A549 (cell line): ENCODE measurements around the gene BNC1. TPM values are rescaled to one million over a fixed set of nuclear protein-coding genes. Genes with fewer than 3 reads are reported as not detected.

ENCODE experiments used
- ATAC-seq, 2 experiments: fragments of 200-7000 bp in 1 of 2; fragments of >200 bp in 1 of 2; cut with Nextera tagmentation in 1 of 2; cut with Tn5 transposase in 1 of 2; 3 replicates each; pipeline versions ENCODE4 v1.8.0 to v1.9.1; 2018 to 2020; ENCODE audit warnings: mild to moderate bottlenecking in 1 of 2, moderate library complexity in 1 of 2
- CTCF ChIA-PET: fragments of 300-600 bp; sonication (Branson Sonifier 250); formaldehyde crosslinking; extraction: SDS; loops from one replicate; lab custom pipeline; 2021; ENCODE audit warnings: antibody characterized with exemption, inconsistent platforms; lab: Yijun Ruan, JAX
- POLR2A ChIA-PET: fragments of 350-600 bp; formaldehyde crosslinking; extraction: SDS; loops from one replicate; lab custom pipeline; 2021; ENCODE audit warnings: antibody characterized with exemption, inconsistent platforms; lab: Yijun Ruan, JAX
- DNase-seq, 2 experiments: peaks; one replicate each; pipeline versions ENCODE4 v3.0.0 to v3.0.0-alpha.2; 2011 to 2016; ENCODE audit warnings: low read depth in 1 of 2, low spot score in 1 of 2
- FAIRE-seq: peaks from 2 replicates; lab custom pipeline; 2011; peaks lifted over from hg19 to GRCh38; lab: Jason Lieb, UNC
- H3K27ac ChIP-seq, 2 experiments: fragments of >200 bp; sonication (Bioruptor Twin); formaldehyde crosslinking; 3 replicates each; pipeline ENCODE4 v1.5.1; 2016 to 2017
- H3K4me1 ChIP-seq: fragments of >200 bp; sonication (Bioruptor Twin); formaldehyde crosslinking; 3 replicates; pipeline ENCODE4 v1.6.1; 2016
- H3K4me2 ChIP-seq: fragments of >200 bp; sonication (Bioruptor Twin); formaldehyde crosslinking; 3 replicates; pipeline ENCODE4 v1.6.1; 2016
- H3K4me3 ChIP-seq: fragments of >200 bp; sonication (Bioruptor Twin); formaldehyde crosslinking; 3 replicates; pipeline ENCODE4 v1.5.1; 2016
- H3K9me3 ChIP-seq: fragments of >200 bp; sonication (Bioruptor Twin); formaldehyde crosslinking; 3 replicates; pipeline ENCODE4 v1.6.1; 2016
- ATOH8 ChIP-seq: fragments of 250-450 bp; sonication (Bioruptor Pico); IDR thresholded peaks from 2 replicates; pipeline ENCODE4 v1.5.0; 2020; ENCODE audit warnings: low read depth, mild to moderate bottlenecking, moderate library complexity
- BCL3 ChIP-seq: fragments of >200 bp; sonication (Bioruptor Twin); formaldehyde crosslinking; IDR thresholded peaks from 3 replicates; pipeline ENCODE4 v1.6.1; 2016
- CHD4 ChIP-seq: fragments of 200-600 bp; sonication (generic); IDR thresholded peaks from 2 replicates; pipeline ENCODE4 v1.6.1; 2016; ENCODE audit warnings: antibody characterized with exemption, mild to moderate bottlenecking, borderline replicate concordance
- CTCF ChIP-seq: fragments of >200 bp; sonication (Bioruptor Twin); formaldehyde crosslinking; IDR thresholded peaks from 3 replicates; pipeline ENCODE4 v1.5.1; 2016
- E2F6 ChIP-seq: IDR thresholded peaks from 2 replicates; pipeline ENCODE4 v1.6.1; 2012; ENCODE audit warnings: low read depth, borderline replicate concordance
- EHMT2 ChIP-seq: fragments of 200-600 bp; sonication (generic); IDR thresholded peaks from 2 replicates; pipeline ENCODE4 v1.6.1; 2016; ENCODE audit warnings: antibody characterized with exemption, low read depth, mild to moderate bottlenecking, moderate library complexity
- ELK1 ChIP-seq: fragments of 150-350 bp; IDR thresholded peaks from 2 replicates; pipeline ENCODE4 v1.6.1; 2014; ENCODE audit warnings: low read depth, mild to moderate bottlenecking, low read length
- ESRRA ChIP-seq: fragments of 150-350 bp; IDR thresholded peaks from 2 replicates; pipeline ENCODE4 v1.6.1; 2014; ENCODE audit warnings: mild to moderate bottlenecking, low read length, borderline replicate concordance
- FOSB ChIP-seq: fragments of 250-450 bp; sonication (Bioruptor Pico); IDR thresholded peaks from 2 replicates; pipeline ENCODE4 v1.5.0; 2020; ENCODE audit warnings: mild to moderate bottlenecking, moderate library complexity
- FOSL2 ChIP-seq, 2 experiments: fragments of 450-650 bp in 1 of 2; fragments of >200 bp in 1 of 2; sonication (Bioruptor Twin) in 1 of 2; formaldehyde crosslinking; IDR thresholded peaks; 2 replicates each; pipeline versions ENCODE4 v1.5.0 to v1.6.1; 2016 to 2020; ENCODE audit warnings: mild to moderate bottlenecking in 1 of 2, moderate library complexity in 1 of 2
- GATA3 ChIP-seq: IDR thresholded peaks from 2 replicates; pipeline ENCODE4 v1.6.1; 2012; ENCODE audit warnings: borderline replicate concordance
- JUN ChIP-seq, 2 experiments: fragments of >200 bp; sonication (Bioruptor Twin); formaldehyde crosslinking; IDR thresholded peaks; 2 replicates in 1 of 2; 3 replicates in 1 of 2; pipeline ENCODE4 v1.6.1; 2016 to 2017
- KDM1A ChIP-seq: fragments of 200-600 bp; sonication (generic); IDR thresholded peaks from 2 replicates; pipeline ENCODE4 v1.6.1; 2016; ENCODE audit warnings: low read depth, mild to moderate bottlenecking
- MAFK ChIP-seq: fragments of 450-650 bp; IDR thresholded peaks from 2 replicates; pipeline ENCODE4 v1.6.1; 2014; ENCODE audit not compliant: partially characterized antibody
- MAX ChIP-seq: IDR thresholded peaks from 2 replicates; pipeline ENCODE4 v1.6.1; 2012
- TFCP2L1 ChIP-seq: fragments of 250-450 bp; sonication (Bioruptor Pico); IDR thresholded peaks from 2 replicates; pipeline ENCODE4 v1.5.0; 2021; ENCODE audit warnings: mild to moderate bottlenecking
- TP53 ChIP-seq: fragments of 250-450 bp; sonication (Bioruptor Pico); IDR thresholded peaks from 2 replicates; pipeline ENCODE4 v1.5.0; 2021; ENCODE audit warnings: mild to moderate bottlenecking, moderate library complexity
- USF2 ChIP-seq: fragments of 450-650 bp; IDR thresholded peaks from 2 replicates; pipeline ENCODE4 v1.6.1; 2014; ENCODE audit warnings: antibody characterized with exemption
- ZSCAN20 ChIP-seq: fragments of 250-450 bp; sonication (Bioruptor Pico); IDR thresholded peaks from 2 replicates; pipeline ENCODE4 v1.8.0; 2022; ENCODE audit warnings: mild to moderate bottlenecking, moderate library complexity
- WGBS: methylation state at CpG from one replicate; pipeline ENCODE4 v1.1.6; 2017; ENCODE audit errors: missing lambda C conversion rate; 5-methylcytosine and 5-hydroxymethylcytosine counted together
- polyA plus RNA-seq, 4 experiments: library from polyadenylated mRNA; depleted of rRNA in 3 of 4; stranded (reverse); fragments of >200 nt; fragmentation: RNase III in 1 of 4; extraction: RNeasy Plus Mini Kit Qiagen cat#74134 plus additional on column Dnase treatment in 1 of 4; gene quantifications; 2 replicates in 3 of 4; 3 replicates in 1 of 4; pipeline ENCODE4 v1.2.3, GENCODE V29; 2011 to 2017

The BNC1 gene
- polyA plus RNA-seq, 2 of the 4 experiments (the other 2 are of a cell fraction): 0.22 to 0.44 TPM

GRCh38 chr15:83287541-83288027, 3.1 kb upstream of the BNC1 start (continued):
- TF ChIP-seq USF2: no peak
- TF ChIP-seq MAFK: no peak
- no peak for TF ChIP-seq EHMT2

- WGBS: 43% methylated on average over 9 of the region's 9 CpGs
- no peak overlapping the region for H3K4me3 ChIP-seq
- FAIRE-seq: no peak
- peak overlapping the region; percentile 42 for H3K4me2 ChIP-seq
- DNase-seq: peak; percentile 49 to 70
- ChIA-PET CTCF (interaction anchor here (1.1 to 7.9 kb wide), 5 partner anchors 28 to 150 kb away, joined by 3 to 40 read pairs (median 4); no protein-coding TSS in a partner anchor), POLR2A (interaction anchor here (0.6 to 1.0 kb wide), 3 partner anchors 37 to 489 kb away, joined by 3 to 4 read pairs (median 3); no protein-coding TSS in a partner anchor)
- TF ChIP-seq GATA3 (peak; percentile 94), MAX (peak; percentile 45), TP53 (CRISPR knock-in tag) (no peak), FOSB (CRISPR knock-in tag) (no peak), FOSL2 (IDR thresholded peaks at IDR 0.05) (no peak), FOSL2 (CRISPR knock-in tag; IDR thresholded peaks at IDR 0.05) (peak; percentile 35; the same call in 1 of the 2 replicates)
- H3K4me1 ChIP-seq: peaks cover 37% of the 10 kb centered on the region
- peak overlapping the region; percentile 18 to 66; a peak in 5 of 6 replicates for H3K27ac ChIP-seq
- ATAC-seq: peak; percentile 62 to 84
- no peaks in the 10 kb centered on the region for H3K9me3 ChIP-seq
Observed at GRCh38 chr15:83285979-83286553, 1.6 kb upstream of the BNC1 start.

GRCh38 chr15:83285284-83285978, 967 bp upstream of the BNC1 start:
- peak overlapping the region; percentile 42 for H3K4me2 ChIP-seq
- no peak overlapping the region for H3K4me3 ChIP-seq
- ChIA-PET POLR2A (interaction anchor here (0.6 to 1.0 kb wide), 2 partner anchors 38 to 488 kb away, joined by 3 read pairs; no protein-coding TSS in a partner anchor), CTCF (interaction anchor here (1.1 to 7.9 kb wide), 5 partner anchors 28 to 151 kb away, joined by 3 to 40 read pairs (median 4); no protein-coding TSS in a partner anchor)
- 85% methylated on average over 19 of the region's 19 CpGs for WGBS
- peak overlapping the region; percentile 18 to 66; a peak in 5 of 6 replicates for H3K27ac ChIP-seq
- no peak for TF ChIP-seq ZSCAN20
- TF ChIP-seq TP53 (CRISPR knock-in tag): no peak
- TF ChIP-seq CTCF: no peak
- H3K4me1 ChIP-seq: peaks cover 37% of the 10 kb centered on the region
- peak; percentile 9 to 27; a peak in 3 of 6 replicates for ATAC-seq
- no peak for FAIRE-seq
- DNase-seq: no peak
- H3K9me3 ChIP-seq: no peaks in the 10 kb centered on the region

- ChIA-PET POLR2A (no interaction called here), CTCF (interaction anchor here (1.0 to 7.9 kb wide), 5 partner anchors 19 to 86 kb away, joined by 3 to 40 read pairs (median 3); no protein-coding TSS in a partner anchor)
- Histone ChIP-seq H3K4me1 (peaks cover 37% of the 10 kb centered on the region), H3K4me3 (peak overlapping the region; percentile 40), H3K4me2 (peak overlapping the region; percentile 70), H3K9me3 (no peaks in the 10 kb centered on the region), H3K27ac (peak overlapping the region in 1 of 2 experiments; percentile 68; a peak in 2 of 6 replicates)
- no peak for ATAC-seq
- no peak for DNase-seq
- 76% methylated on average over 53 of the region's 80 CpGs for WGBS
- FAIRE-seq: no peak
- TF ChIP-seq FOSL2 (IDR thresholded peaks at IDR 0.05) (no peak), FOSL2 (CRISPR knock-in tag; IDR thresholded peaks at IDR 0.05) (no peak), BCL3 (no peak), JUN (IDR thresholded peaks at IDR 0.05) (no peak), ELK1 (no peak), KDM1A (no peak), TFCP2L1 (no peak), E2F6 (no peak), ESRRA (no peak), ATOH8 (CRISPR knock-in tag) (no peak), CHD4 (no peak)
Observed at GRCh38 chr15:83283813-83284558, 478 bp downstream of the BNC1 start.
